Measurements from ENCODE around the gene MIP.
"Not testable (repeated sequence)": the region's sequence is repeated elsewhere in the genome, so short reads cannot be mapped to it uniquely, and the experiment has no call there.

The MIP gene

DNA sequence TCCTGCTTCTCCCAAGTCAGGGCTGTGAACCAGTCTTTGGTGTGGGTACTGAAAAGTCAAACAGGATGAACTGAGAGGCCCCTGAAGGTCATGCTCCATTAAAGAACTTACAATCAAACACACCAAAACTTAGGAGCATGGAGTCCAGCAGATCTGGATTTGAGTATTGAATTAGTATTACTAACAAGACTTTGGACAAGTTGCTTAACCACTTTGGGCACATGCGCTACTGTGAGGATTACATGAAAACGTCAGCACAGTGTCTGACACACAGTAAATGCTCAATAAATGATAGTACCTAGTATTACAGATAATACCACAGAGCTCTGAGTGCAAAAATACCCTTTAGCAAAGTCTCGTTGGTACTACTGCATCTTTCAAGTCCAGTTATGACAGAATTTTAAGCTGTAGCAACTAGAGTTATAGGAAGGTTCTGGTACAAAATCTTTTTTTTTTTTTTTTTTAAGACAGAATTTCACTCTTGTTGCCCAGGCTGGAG is 28.5 kb downstream of the MIP start:
- no peak overlapping the region for H3K4me3 ChIP-seq (ENCODE audit: low read depth in 1 of 2, low read length in 2 of 2)
- H3K4me1 ChIP-seq (ENCODE audit: control insufficient read depth in 1 of 2, insufficient read depth in 2 of 2, low read length in 2 of 2): no peaks in the 10 kb centered on the region
- H3K27me3 ChIP-seq (ENCODE audit: low read depth, low read length): no peaks in the 10 kb centered on the region
- H3K9me3 ChIP-seq (ENCODE audit: control insufficient read depth in 1 of 2, low read length in 2 of 2): no peaks in the 10 kb centered on the region
- peaks cover 6 to 30% of the 10 kb centered on the region in 2 donors for H3K36me3 ChIP-seq (ENCODE audit: control insufficient read depth in 1 of 2, insufficient read depth in 2 of 2, low read length in 2 of 2)
- H3K27ac ChIP-seq (ENCODE audit: low read length): no peak overlapping the region

DNA sequence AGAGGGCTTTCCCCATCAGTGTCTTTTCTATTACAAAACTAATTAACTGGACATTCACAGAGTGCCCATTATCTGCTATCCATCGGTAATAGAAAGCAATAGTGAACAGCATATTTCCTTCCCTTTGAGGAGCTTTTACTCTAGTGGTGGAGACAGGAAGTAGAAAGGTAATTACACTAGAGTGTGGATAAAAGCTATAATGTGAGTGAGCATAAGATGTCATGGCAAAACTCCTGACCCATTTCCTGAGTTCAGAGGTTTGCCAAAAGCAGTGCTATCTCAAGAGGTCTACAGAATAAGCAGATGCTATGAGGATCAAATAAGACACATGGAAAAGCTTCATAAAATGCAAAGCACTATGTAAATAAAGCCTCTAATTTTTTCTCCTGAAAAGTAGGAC is 29.3 kb downstream of the MIP start:
- Histone ChIP-seq H3K4me1 (ENCODE audit: control insufficient read depth in 1 of 2, insufficient read depth in 2 of 2, low read length in 2 of 2) (no peaks in the 10 kb centered on the region), H3K36me3 (ENCODE audit: control insufficient read depth in 1 of 2, insufficient read depth in 2 of 2, low read length in 2 of 2) (peaks cover 6 to 35% of the 10 kb centered on the region in 2 donors), H3K27ac (ENCODE audit: low read length) (no peak overlapping the region)

DNA sequence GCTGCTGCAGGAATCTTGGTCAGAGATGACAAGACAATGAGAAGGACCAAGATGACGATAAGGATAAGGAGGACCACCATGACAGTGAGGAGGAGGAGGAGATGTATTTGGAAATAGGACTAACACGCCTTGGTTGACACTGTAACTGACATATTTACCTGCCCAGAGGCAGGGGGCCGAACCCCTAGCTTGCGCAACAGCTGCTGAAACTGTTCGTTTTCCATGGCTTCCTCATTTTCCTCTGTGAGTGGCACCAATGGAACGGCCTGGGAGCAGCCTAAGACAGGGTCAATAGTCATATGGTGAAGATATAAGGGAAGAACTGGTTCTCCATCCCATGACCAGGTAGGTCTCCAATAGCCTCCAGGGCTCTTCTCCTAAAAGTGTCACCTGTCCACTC is 34.0 kb downstream of the MIP start:
- Histone ChIP-seq H3K27ac (ENCODE audit: low read length) (no peak overlapping the region), H3K4me1 (ENCODE audit: control insufficient read depth in 1 of 2, insufficient read depth in 2 of 2, low read length in 2 of 2) (no peaks in the 10 kb centered on the region), H3K9me3 (ENCODE audit: control insufficient read depth in 1 of 2, low read length in 2 of 2) (no peaks in the 10 kb centered on the region), H3K4me3 (ENCODE audit: low read depth in 1 of 2, low read length in 2 of 2) (no peak overlapping the region), H3K36me3 (ENCODE audit: control insufficient read depth in 1 of 2, insufficient read depth in 2 of 2, low read length in 2 of 2) (peaks cover 12 to 30% of the 10 kb centered on the region in 2 donors), H3K27me3 (ENCODE audit: low read depth, low read length) (no peaks in the 10 kb centered on the region)

More for the DNA sequence above, 29.3 kb downstream of the MIP start:
- Histone ChIP-seq H3K4me3 (ENCODE audit: low read depth in 1 of 2, low read length in 2 of 2) (no peak overlapping the region), H3K9me3 (ENCODE audit: control insufficient read depth in 1 of 2, low read length in 2 of 2) (no peaks in the 10 kb centered on the region), H3K27me3 (ENCODE audit: low read depth, low read length) (no peaks in the 10 kb centered on the region)

DNA sequence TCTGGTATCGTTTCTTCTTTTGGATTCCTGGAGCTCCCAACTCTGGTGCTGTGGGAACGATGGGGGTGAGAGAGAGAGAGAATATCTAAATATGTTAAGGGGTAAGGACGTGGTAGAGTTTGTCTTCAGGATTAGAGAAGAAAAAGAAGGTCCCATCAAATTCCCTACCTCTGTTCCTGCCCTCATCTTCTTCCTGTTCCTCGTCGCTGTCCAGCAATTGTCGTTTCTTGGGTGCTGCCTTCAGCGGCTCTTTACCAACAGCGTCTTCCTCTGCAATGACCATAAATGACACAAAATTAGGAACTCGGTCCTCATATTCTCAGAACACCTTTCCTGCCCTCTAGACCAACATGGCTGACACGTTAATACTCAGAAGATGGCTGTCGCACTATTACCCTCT is 36.7 kb downstream of the MIP start:
- peaks cover 6 to 24% of the 10 kb centered on the region in 2 donors for H3K36me3 ChIP-seq (ENCODE audit: control insufficient read depth in 1 of 2, insufficient read depth in 2 of 2, low read length in 2 of 2)
- H3K9me3 ChIP-seq (ENCODE audit: control insufficient read depth in 1 of 2, low read length in 2 of 2): no peaks in the 10 kb centered on the region
- no peaks in the 10 kb centered on the region for H3K4me1 ChIP-seq (ENCODE audit: control insufficient read depth in 1 of 2, insufficient read depth in 2 of 2, low read length in 2 of 2)
- H3K4me3 ChIP-seq (ENCODE audit: low read depth in 1 of 2, low read length in 2 of 2): no peak overlapping the region
- no peak overlapping the region for H3K27ac ChIP-seq (ENCODE audit: low read length)
- H3K27me3 ChIP-seq (ENCODE audit: low read depth, low read length): no peaks in the 10 kb centered on the region

DNA sequence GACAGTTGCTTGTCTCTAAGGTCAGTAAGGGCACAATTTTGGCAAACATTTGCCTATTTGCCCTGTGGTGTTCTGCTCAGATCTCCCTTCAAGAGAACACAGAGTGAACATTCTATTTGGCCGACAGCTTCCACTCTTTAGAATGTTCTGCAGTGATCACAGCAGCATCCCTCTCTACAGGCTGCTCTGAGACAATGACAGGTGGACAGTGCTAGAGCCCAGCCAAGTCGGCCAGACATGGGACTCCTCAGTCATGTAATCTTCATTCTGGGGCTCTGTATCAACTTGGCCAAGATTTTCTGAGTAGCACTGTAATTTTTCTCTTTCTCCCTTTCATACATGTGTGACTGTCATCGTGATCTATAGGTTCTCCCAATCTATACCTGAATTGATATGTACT is 40.1 kb downstream of the MIP start:
- no peak overlapping the region for H3K4me3 ChIP-seq (ENCODE audit: low read depth in 1 of 2, low read length in 2 of 2)
- H3K36me3 ChIP-seq (ENCODE audit: control insufficient read depth in 1 of 2, insufficient read depth in 2 of 2, low read length in 2 of 2): peaks cover 3 to 6% of the 10 kb centered on the region in 2 donors
- H3K4me1 ChIP-seq (ENCODE audit: control insufficient read depth in 1 of 2, insufficient read depth in 2 of 2, low read length in 2 of 2): no peaks in the 10 kb centered on the region
- H3K27me3 ChIP-seq (ENCODE audit: low read depth, low read length): no peaks in the 10 kb centered on the region
- no peaks in the 10 kb centered on the region for H3K9me3 ChIP-seq (ENCODE audit: control insufficient read depth in 1 of 2, low read length in 2 of 2)
- no peak overlapping the region for H3K27ac ChIP-seq (ENCODE audit: low read length)

DNA sequence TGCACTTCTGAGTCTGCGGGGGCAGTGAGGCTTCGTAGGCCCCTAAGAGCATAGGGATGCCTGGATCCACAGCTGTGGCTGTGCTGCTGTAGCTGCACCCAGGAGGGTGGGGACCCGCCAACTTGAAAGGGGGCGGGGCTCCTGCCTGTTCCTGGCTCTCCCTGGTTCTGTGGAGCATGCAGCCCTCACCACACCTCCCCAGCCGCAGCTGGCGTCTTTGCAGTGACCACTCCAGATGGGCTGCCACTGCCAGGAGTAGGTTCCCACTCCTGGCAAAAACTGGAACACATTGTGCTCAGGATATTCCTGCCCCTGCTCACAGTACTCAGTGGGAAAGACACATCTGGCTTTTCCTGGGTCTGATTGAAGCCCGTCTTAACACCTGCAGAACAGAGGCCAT is 41.1 kb downstream of the MIP start:
- H3K4me3 ChIP-seq (ENCODE audit: low read depth in 1 of 2, low read length in 2 of 2): no peak overlapping the region
- peaks cover 3 to 6% of the 10 kb centered on the region in 2 donors for H3K36me3 ChIP-seq (ENCODE audit: control insufficient read depth in 1 of 2, insufficient read depth in 2 of 2, low read length in 2 of 2)
- H3K27me3 ChIP-seq (ENCODE audit: low read depth, low read length): no peaks in the 10 kb centered on the region
- H3K27ac ChIP-seq (ENCODE audit: low read length): no peak overlapping the region
- no peaks in the 10 kb centered on the region for H3K9me3 ChIP-seq (ENCODE audit: control insufficient read depth in 1 of 2, low read length in 2 of 2)
- H3K4me1 ChIP-seq (ENCODE audit: control insufficient read depth in 1 of 2, insufficient read depth in 2 of 2, low read length in 2 of 2): no peaks in the 10 kb centered on the region

DNA sequence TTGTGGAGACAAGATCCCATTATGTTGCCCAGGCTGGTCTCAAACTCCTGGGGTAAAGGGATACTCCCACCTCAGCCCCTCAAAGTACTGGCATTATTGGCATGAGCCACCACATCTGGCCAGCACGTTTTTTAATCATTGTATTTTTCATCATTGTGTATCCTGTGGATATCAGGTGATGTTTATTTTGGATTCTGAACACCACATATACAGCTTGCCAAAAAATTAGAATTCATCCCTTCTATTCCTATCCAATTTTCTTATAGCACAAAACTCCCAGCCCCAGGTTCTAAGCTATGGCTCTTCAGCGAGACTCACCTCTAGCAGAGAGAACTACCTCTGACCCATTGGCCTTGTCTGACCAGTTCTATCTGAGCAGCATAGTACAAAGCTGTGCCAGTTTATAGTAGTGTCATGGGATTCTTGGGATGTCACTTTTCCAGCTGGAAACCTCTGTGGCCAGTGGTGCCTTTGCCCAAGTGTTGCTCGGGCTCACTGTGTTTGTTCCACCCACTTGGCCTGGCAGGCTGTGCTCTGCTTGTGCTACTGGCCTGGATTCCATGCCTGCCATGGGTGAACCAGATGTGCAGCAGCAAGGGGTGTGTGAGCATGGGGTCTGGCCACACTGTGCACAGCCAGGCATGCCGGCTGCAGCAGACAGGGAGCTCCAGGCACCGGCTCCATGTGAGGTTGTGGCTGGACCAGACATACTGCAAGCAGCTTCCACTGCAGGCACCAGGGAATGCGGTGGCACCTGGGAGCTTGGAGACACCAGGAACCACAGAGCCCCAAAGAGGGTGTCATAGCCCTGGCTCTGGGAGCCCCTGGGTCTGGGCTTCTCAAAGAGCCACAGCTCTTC is 42.4 kb downstream of the MIP start:
- no peaks in the 10 kb centered on the region for H3K4me1 ChIP-seq (ENCODE audit: control insufficient read depth in 1 of 2, insufficient read depth in 2 of 2, low read length in 2 of 2)
- no peak overlapping the region for H3K4me3 ChIP-seq (ENCODE audit: low read depth in 1 of 2, low read length in 2 of 2)
- H3K36me3 ChIP-seq (ENCODE audit: control insufficient read depth in 1 of 2, insufficient read depth in 2 of 2, low read length in 2 of 2): peaks cover 0 to under 1% of the 10 kb centered on the region in 2 donors
- H3K27ac ChIP-seq (ENCODE audit: low read length): no peak overlapping the region
- H3K27me3 ChIP-seq (ENCODE audit: low read depth, low read length): no peaks in the 10 kb centered on the region
- H3K9me3 ChIP-seq (ENCODE audit: control insufficient read depth in 1 of 2, low read length in 2 of 2): no peaks in the 10 kb centered on the region

DNA sequence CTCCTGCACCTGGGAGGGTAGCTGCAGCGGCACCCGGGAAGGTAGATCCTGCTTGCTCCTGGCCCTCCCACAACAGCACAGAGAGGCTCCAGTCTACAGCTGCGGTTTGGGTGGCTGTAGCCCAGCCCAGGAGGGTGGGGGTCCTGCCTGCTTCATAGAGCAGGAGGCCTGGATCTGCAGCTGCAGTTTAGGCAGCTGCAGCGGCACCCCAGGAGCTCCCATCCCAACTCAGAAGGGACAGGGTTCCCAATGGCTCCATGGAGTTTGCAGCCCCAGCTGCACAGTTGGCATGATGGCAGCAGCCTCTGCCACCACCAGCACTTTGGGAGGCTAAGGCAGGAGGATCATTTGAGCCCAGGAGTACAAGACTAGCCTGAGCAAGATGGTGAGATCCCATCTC is 43.7 kb downstream of the MIP start:
- Histone ChIP-seq H3K36me3 (ENCODE audit: control insufficient read depth in 1 of 2, insufficient read depth in 2 of 2, low read length in 2 of 2) (no peaks in the 10 kb centered on the region), H3K27me3 (ENCODE audit: low read depth, low read length) (no peaks in the 10 kb centered on the region), H3K4me1 (ENCODE audit: control insufficient read depth in 1 of 2, insufficient read depth in 2 of 2, low read length in 2 of 2) (no peaks in the 10 kb centered on the region), H3K9me3 (ENCODE audit: control insufficient read depth in 1 of 2, low read length in 2 of 2) (no peaks in the 10 kb centered on the region), H3K4me3 (ENCODE audit: low read depth in 1 of 2, low read length in 2 of 2) (no peak overlapping the region), H3K27ac (ENCODE audit: low read length) (no peak overlapping the region)

DNA sequence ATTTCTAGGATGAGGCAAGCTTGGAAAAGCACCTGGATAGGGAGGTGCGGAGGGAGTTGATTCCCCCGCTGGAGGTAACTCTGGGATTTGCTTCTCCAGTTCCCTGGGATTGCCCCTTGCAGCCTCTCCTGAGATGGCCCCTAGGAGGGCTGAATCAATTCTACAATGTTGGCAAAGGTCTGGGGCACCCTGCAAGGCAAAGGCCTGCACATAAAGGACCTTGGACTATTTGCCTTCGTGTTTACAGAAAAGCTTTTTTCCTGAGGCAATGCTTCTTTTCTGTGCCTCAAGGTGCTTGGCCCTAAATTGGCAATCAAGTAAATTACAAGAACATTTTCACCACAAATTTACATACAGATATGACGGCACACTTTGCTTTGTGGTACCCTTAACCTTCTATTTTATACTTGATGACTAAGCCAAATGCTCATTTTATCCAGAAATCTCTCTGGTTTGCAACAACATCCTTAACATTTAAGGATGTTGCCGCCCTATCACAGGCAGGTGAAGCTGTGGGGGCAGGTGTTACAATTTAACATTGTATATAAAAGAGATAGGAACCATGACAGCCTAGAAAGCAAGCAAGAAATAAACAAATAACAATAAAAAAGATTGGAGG is 45.5 kb downstream of the MIP start:
- no peaks in the 10 kb centered on the region for H3K4me1 ChIP-seq (ENCODE audit: control insufficient read depth in 1 of 2, insufficient read depth in 2 of 2, low read length in 2 of 2)

DNA sequence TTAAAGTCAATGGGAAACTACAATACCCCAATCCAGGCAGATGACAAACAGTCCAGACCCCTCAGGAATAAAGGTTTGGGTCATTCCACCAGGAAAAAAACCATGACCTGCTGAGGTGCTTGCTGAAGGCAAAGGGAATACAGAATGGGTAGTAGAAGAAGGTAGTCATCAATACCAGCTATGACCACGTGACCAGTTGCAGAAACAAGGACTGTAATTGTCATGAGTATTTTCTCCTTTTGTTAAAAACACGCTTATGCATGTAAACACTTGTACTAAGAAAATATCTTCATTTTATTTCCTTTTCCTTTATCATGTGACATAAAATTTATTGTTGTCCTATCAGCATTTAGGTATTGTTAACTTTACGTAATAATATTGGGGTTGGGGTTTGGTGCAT is 50.2 kb downstream of the MIP start:
- not testable (repeated sequence) for H3K4me1 ChIP-seq (ENCODE audit: control insufficient read depth in 1 of 2, insufficient read depth in 2 of 2, low read length in 2 of 2); H3K27me3 ChIP-seq (ENCODE audit: low read depth, low read length); H3K9me3 ChIP-seq (ENCODE audit: control insufficient read depth in 1 of 2, low read length in 2 of 2); H3K27ac ChIP-seq (ENCODE audit: low read length); H3K36me3 ChIP-seq (ENCODE audit: control insufficient read depth in 1 of 2, insufficient read depth in 2 of 2, low read length in 2 of 2); H3K4me3 ChIP-seq (ENCODE audit: low read depth in 1 of 2, low read length in 2 of 2)

More for the DNA sequence above, 45.5 kb downstream of the MIP start:
- Histone ChIP-seq H3K27ac (ENCODE audit: low read length) (no peak overlapping the region), H3K9me3 (ENCODE audit: control insufficient read depth in 1 of 2, low read length in 2 of 2) (no peaks in the 10 kb centered on the region), H3K36me3 (ENCODE audit: control insufficient read depth in 1 of 2, insufficient read depth in 2 of 2, low read length in 2 of 2) (no peaks in the 10 kb centered on the region), H3K27me3 (ENCODE audit: low read depth, low read length) (no peaks in the 10 kb centered on the region), H3K4me3 (ENCODE audit: low read depth in 1 of 2, low read length in 2 of 2) (no peak overlapping the region)

DNA sequence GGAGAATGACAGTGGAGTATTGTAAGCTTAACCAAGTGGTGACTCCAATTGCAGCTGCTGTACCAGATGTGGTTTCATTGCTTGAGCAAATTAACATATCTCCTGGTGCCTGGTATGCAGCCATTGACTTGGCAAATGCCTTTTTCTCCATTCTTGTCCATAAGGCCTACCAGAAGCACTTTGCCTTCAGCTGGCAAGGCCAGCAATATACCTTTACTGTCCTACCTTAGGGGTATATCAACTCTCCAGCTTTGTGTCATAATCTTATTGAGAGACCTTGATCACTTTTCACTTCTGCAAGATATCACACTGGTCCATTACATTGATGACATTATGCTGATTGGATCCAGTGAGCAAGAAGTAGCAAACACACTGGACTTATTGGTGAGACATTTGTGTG is 52.8 kb downstream of the MIP start:
- not testable (repeated sequence) for H3K36me3 ChIP-seq (ENCODE audit: control insufficient read depth in 1 of 2, insufficient read depth in 2 of 2, low read length in 2 of 2); H3K27me3 ChIP-seq (ENCODE audit: low read depth, low read length); H3K4me3 ChIP-seq (ENCODE audit: low read depth in 1 of 2, low read length in 2 of 2); H3K9me3 ChIP-seq (ENCODE audit: control insufficient read depth in 1 of 2, low read length in 2 of 2); H3K27ac ChIP-seq (ENCODE audit: low read length); H3K4me1 ChIP-seq (ENCODE audit: control insufficient read depth in 1 of 2, insufficient read depth in 2 of 2, low read length in 2 of 2)

All from muscle layer of duodenum (tissue), 2 donors.